Measurements from ENCODE around the gene KCNN3.

Gene KCNN3

DNA sequence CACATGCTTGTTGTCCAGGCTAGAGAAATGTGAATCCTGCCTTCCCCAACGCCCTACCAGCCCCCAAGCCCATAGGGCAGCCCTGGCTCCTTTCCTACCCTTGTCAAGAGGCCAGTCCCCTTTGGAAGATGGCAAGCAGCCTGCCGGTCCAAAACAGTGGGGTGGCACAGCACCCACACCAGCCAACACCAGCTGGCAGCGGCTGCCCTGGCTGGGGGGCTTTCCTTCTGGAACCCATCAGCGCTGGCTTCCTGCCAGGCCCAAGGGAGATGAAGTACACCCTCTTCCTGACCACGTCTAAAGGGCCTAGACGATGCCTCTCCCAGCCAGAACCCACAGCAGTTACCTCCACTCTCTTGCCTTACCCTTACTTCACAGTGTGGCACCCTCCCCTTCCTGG lies 24.2 kb downstream of the KCNN3 start:
- H3F3A ChIP-seq (ENCODE audit: insufficient read depth, low read length), result no peaks in the 10 kb centered on the region
- no peak overlapping the region for H2AFZ ChIP-seq (ENCODE audit: low read length)
- H3K9ac ChIP-seq (ENCODE audit: low read length), result no peak overlapping the region
- no peaks in the 10 kb centered on the region for H3K27me3 ChIP-seq (replicated peaks; ENCODE audit: insufficient read depth, low read length)
- H3K9me2 ChIP-seq (replicated peaks; ENCODE audit: insufficient read depth, low read length), result no peaks in the 10 kb centered on the region
- no peak overlapping the region for H3K4me2 ChIP-seq (ENCODE audit: low read depth, low read length)
- H4K20me1 ChIP-seq (ENCODE audit: insufficient read depth, low read length), result no peaks in the 10 kb centered on the region
- no peaks in the 10 kb centered on the region for H3K9me3 ChIP-seq (replicated peaks; ENCODE audit: insufficient read depth, low read length)
- H3K36me3 ChIP-seq (replicated peaks; ENCODE audit: insufficient read depth, low read length), result no peaks in the 10 kb centered on the region
- no peak for TF ChIP-seq EZH2 (optimal IDR thresholded peaks at IDR 0.05; ENCODE audit: low read depth, low read length)
- no peak for TF ChIP-seq EZH2phosphoT487 (IDR thresholded peaks at IDR 0.05; ENCODE audit: low read length)
- TF ChIP-seq, protein P1, sequence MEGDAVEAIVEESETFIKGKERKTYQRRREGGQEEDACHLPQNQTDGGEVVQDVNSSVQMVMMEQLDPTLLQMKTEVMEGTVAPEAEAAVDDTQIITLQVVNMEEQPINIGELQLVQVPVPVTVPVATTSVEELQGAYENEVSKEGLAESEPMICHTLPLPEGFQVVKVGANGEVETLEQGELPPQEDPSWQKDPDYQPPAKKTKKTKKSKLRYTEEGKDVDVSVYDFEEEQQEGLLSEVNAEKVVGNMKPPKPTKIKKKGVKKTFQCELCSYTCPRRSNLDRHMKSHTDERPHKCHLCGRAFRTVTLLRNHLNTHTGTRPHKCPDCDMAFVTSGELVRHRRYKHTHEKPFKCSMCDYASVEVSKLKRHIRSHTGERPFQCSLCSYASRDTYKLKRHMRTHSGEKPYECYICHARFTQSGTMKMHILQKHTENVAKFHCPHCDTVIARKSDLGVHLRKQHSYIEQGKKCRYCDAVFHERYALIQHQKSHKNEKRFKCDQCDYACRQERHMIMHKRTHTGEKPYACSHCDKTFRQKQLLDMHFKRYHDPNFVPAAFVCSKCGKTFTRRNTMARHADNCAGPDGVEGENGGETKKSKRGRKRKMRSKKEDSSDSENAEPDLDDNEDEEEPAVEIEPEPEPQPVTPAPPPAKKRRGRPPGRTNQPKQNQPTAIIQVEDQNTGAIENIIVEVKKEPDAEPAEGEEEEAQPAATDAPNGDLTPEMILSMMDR (IDR thresholded peaks at IDR 0.05; ENCODE audit: low read length), result no peak
- peaks cover 88% of the 10 kb centered on the region for H3K79me2 ChIP-seq (ENCODE audit: low read length)
- no peak overlapping the region for H3K4me3 ChIP-seq (ENCODE audit: low read length)
- H3K27ac ChIP-seq (ENCODE audit: low read length), result no peak overlapping the region
- peaks cover 14% of the 10 kb centered on the region for H3K4me1 ChIP-seq (ENCODE audit: low read length)
- no peak for DNase-seq

DNA sequence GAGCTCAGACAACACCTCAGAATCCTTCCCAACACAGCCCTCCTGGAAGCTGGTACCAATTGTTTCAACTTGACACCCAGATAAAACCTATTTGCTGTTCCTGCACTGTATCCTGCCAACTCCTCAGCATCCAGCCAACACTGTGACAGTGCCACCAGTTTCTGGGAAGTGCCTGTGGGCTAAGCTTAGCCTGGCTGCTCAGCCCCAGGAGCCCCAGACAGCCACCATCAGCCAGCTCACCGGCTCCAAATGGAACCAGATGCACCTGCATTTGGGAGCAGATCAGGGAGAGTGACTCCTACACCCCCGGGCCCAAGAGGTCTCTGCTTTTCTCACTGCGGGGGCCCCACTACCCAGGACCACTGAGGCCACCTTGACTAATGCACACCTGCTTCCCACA lies 24.9 kb downstream of the KCNN3 start:
- no peaks in the 10 kb centered on the region for H3K9me3 ChIP-seq (replicated peaks; ENCODE audit: insufficient read depth, low read length)
- TF ChIP-seq EZH2phosphoT487 (IDR thresholded peaks at IDR 0.05; ENCODE audit: low read length) (no peak), EZH2 (optimal IDR thresholded peaks at IDR 0.05; ENCODE audit: low read depth, low read length) (no peak)
- TF ChIP-seq, protein P1 (IDR thresholded peaks at IDR 0.05; ENCODE audit: low read length), result no peak
- peaks cover 16% of the 10 kb centered on the region for H3K4me1 ChIP-seq (ENCODE audit: low read length)
- no peak overlapping the region for H3K27ac ChIP-seq (ENCODE audit: low read length)
- H3K36me3 ChIP-seq (replicated peaks; ENCODE audit: insufficient read depth, low read length), result no peaks in the 10 kb centered on the region
- DNase-seq, result no peak
- no peak overlapping the region for H3K4me3 ChIP-seq (ENCODE audit: low read length)
- no peak overlapping the region for H3K4me2 ChIP-seq (ENCODE audit: low read depth, low read length)
- H3K27me3 ChIP-seq (replicated peaks; ENCODE audit: insufficient read depth, low read length), result no peaks in the 10 kb centered on the region
- H3K9ac ChIP-seq (ENCODE audit: low read length), result no peak overlapping the region
- H3K79me2 ChIP-seq (ENCODE audit: low read length), result peaks cover 83% of the 10 kb centered on the region
- H3K9me2 ChIP-seq (replicated peaks; ENCODE audit: insufficient read depth, low read length), result no peaks in the 10 kb centered on the region
- H4K20me1 ChIP-seq (ENCODE audit: insufficient read depth, low read length), result no peaks in the 10 kb centered on the region
- H2AFZ ChIP-seq (ENCODE audit: low read length), result no peak overlapping the region
- no peaks in the 10 kb centered on the region for H3F3A ChIP-seq (ENCODE audit: insufficient read depth, low read length)

DNA sequence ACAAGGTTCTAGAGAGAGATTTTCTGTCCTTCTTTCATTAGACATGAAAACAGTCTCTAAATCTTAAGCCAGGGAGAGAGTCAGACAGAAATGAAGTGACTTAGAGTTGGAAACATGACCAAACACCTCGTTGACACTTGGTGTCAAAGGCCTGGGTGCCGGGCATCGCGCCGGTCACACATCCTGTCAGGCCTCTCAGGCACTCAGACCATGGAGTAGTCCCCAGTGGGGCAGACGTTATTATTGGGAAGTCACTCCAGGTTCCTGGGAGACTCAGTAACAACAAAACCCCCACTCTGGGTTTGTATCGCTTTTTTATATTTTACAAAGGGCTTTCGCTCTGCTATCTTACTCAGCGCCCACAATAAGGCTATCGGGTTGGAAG lies 25.8 kb downstream of the KCNN3 start:
- no peaks in the 10 kb centered on the region for H3F3A ChIP-seq (ENCODE audit: insufficient read depth, low read length)
- H3K9ac ChIP-seq (ENCODE audit: low read length), result no peak overlapping the region
- no peak overlapping the region for H3K4me3 ChIP-seq (ENCODE audit: low read length)
- H3K4me1 ChIP-seq (ENCODE audit: low read length), result peaks cover 12% of the 10 kb centered on the region; the same call in 1 of the 2 replicates
- H3K9me2 ChIP-seq (replicated peaks; ENCODE audit: insufficient read depth, low read length), result no peaks in the 10 kb centered on the region
- DNase-seq, result no peak
- no peaks in the 10 kb centered on the region for H3K36me3 ChIP-seq (replicated peaks; ENCODE audit: insufficient read depth, low read length)
- H4K20me1 ChIP-seq (ENCODE audit: insufficient read depth, low read length), result no peaks in the 10 kb centered on the region
- no peaks in the 10 kb centered on the region for H3K27me3 ChIP-seq (replicated peaks; ENCODE audit: insufficient read depth, low read length)
- H3K9me3 ChIP-seq (replicated peaks; ENCODE audit: insufficient read depth, low read length), result no peaks in the 10 kb centered on the region
- H2AFZ ChIP-seq (ENCODE audit: low read length), result no peak overlapping the region
- TF ChIP-seq, protein P1 (IDR thresholded peaks at IDR 0.05; ENCODE audit: low read length), result no peak
- TF ChIP-seq EZH2phosphoT487 (IDR thresholded peaks at IDR 0.05; ENCODE audit: low read length) (no peak), EZH2 (optimal IDR thresholded peaks at IDR 0.05; ENCODE audit: low read depth, low read length) (no peak)
- H3K4me2 ChIP-seq (ENCODE audit: low read depth, low read length), result no peak overlapping the region
- H3K27ac ChIP-seq (ENCODE audit: low read length), result no peak overlapping the region
- peaks cover 80% of the 10 kb centered on the region for H3K79me2 ChIP-seq (ENCODE audit: low read length)
